Glutamatergic neuron (in vitro differentiated cells): ENCODE data around the gene EHBP1L1. TPM values are rescaled to one million over a fixed set of nuclear protein-coding genes. Genes with fewer than 3 reads are reported as not detected.

ENCODE experiments used
- DNase-seq: peaks from one replicate; pipeline ENCODE4 v3.0.0; 2022
- H3K27ac Mint-ChIP-seq: one replicate; pipeline ENCODE4 v1.8.0; 2020; ENCODE audit warnings: mild to moderate bottlenecking, mixed read lengths, inconsistent platforms; ENCODE audit not compliant: unreplicated experiment
- H3K27me3 Mint-ChIP-seq: one replicate; pipeline ENCODE4 v1.8.0; 2020; ENCODE audit warnings: mild to moderate bottlenecking, moderate library complexity, mixed read lengths, inconsistent platforms; ENCODE audit not compliant: unreplicated experiment
- H3K36me3 Mint-ChIP-seq: one replicate; pipeline ENCODE4 v1.8.0; 2020; ENCODE audit warnings: mild to moderate bottlenecking, mixed read lengths, inconsistent platforms; ENCODE audit not compliant: unreplicated experiment
- H3K4me1 Mint-ChIP-seq: one replicate; pipeline ENCODE4 v1.8.0; 2020; ENCODE audit warnings: mild to moderate bottlenecking, low read depth, mixed read lengths, inconsistent platforms; ENCODE audit not compliant: unreplicated experiment
- H3K4me3 Mint-ChIP-seq: one replicate; pipeline ENCODE4 v1.8.0; 2020; ENCODE audit warnings: mild to moderate bottlenecking, mixed read lengths, inconsistent platforms; ENCODE audit not compliant: unreplicated experiment
- H3K9me3 Mint-ChIP-seq: one replicate; pipeline ENCODE4 v1.8.0; 2020; ENCODE audit warnings: mild to moderate bottlenecking, moderate library complexity, mixed read lengths, inconsistent platforms; ENCODE audit not compliant: unreplicated experiment
- CTCF ChIP-seq: fragments of 200-600 bp; sonication (generic); IDR thresholded peaks from one replicate; pipeline ENCODE4 v1.5.0; 2021; ENCODE audit not compliant: partially characterized antibody, unreplicated experiment
- total RNA-seq: library from RNA; stranded (reverse); fragmentation: NEBNext Ultra II Directional; extraction: Animal tissue kit (Norgen Biotek cat#: 25700); gene quantifications from one replicate; pipeline ENCODE4 v1.2.1, GENCODE V29; 2021; ENCODE audit not compliant: unreplicated experiment

The EHBP1L1 gene
- total RNA-seq, 1 donor from 2014 or later = 14.2 TPM

- Mint-ChIP-seq H3K27me3 (peaks cover 14% of the 10 kb centered on the region), H3K9me3 (peaks cover 8% of the 10 kb centered on the region), H3K4me3 (peak within 1 kb of the TSS; percentile 76), H3K27ac (no peak within 1 kb of the TSS), H3K4me1 (peaks cover 11% of the 10 kb centered on the region), H3K36me3 (no peaks in the 10 kb centered on the region)
- TF ChIP-seq CTCF = no peak
- no peak for DNase-seq
These were observed 17.6 kb upstream of the EHBP1L1 start, which contains the start of gene LTBP3 for GRCh38 chr11:65558002-65558929. Gene LTBP3, minus strand, starts transcription at chr11:65558359. Its CDS starts 400 bp downstream, at chr11:65557959.

- Mint-ChIP-seq H3K27ac (no peak overlapping the region), H3K4me1 (peaks cover 11% of the 10 kb centered on the region), H3K4me3 (peak overlapping the region; percentile 34), H3K9me3 (peaks cover 8% of the 10 kb centered on the region), H3K27me3 (peaks cover 17% of the 10 kb centered on the region), H3K36me3 (no peaks in the 10 kb centered on the region)
- TF ChIP-seq CTCF = no peak
- no peak for DNase-seq
These were observed 16.8 kb upstream of the EHBP1L1 start for GRCh38 chr11:65558930-65559509.

- H3K9me3 Mint-ChIP-seq = peaks cover 8% of the 10 kb centered on the region
- peaks cover 11% of the 10 kb centered on the region for H3K4me1 Mint-ChIP-seq
- peaks cover 14% of the 10 kb centered on the region for H3K27me3 Mint-ChIP-seq
- peak overlapping the region; percentile 34 for H3K4me3 Mint-ChIP-seq
- H3K27ac Mint-ChIP-seq = no peak overlapping the region
- no peak for TF ChIP-seq CTCF
- DNase-seq = no peak
- no peaks in the 10 kb centered on the region for H3K36me3 Mint-ChIP-seq
These were observed 16.3 kb upstream of the EHBP1L1 start for GRCh38 chr11:65559535-65559934.

GRCh38 chr11:65559951-65560537 lies 15.8 kb upstream of the EHBP1L1 start:
- Mint-ChIP-seq H3K36me3 (no peaks in the 10 kb centered on the region), H3K27me3 (peaks cover 14% of the 10 kb centered on the region), H3K4me3 (peak overlapping the region; percentile 59), H3K4me1 (peaks cover 10% of the 10 kb centered on the region), H3K9me3 (peaks cover 8% of the 10 kb centered on the region), H3K27ac (no peak overlapping the region)
- DNase-seq = no peak
- no peak for TF ChIP-seq CTCF
